HepG2 (cell line): Measurements from ENCODE around the gene TMEM255B. TPM values are rescaled to one million over a fixed set of nuclear protein-coding genes. Genes with fewer than 3 reads are reported as not detected.
A peak's percentile ranks its signal among the peaks of the same experiment; 100 is the strongest.

Source experiments
- ATF5 ChIP-seq: sonication (generic); formaldehyde crosslinking; IDR thresholded peaks from 2 replicates; pipeline ENCODE4 v1.4.0; 2020; ENCODE audit warnings: mild to moderate bottlenecking, low read depth, missing genetic modification reagents
- CBX2 ChIP-seq, 2 experiments: fragments of 200-600 bp in 1 of 2; sonication (generic); formaldehyde crosslinking in 1 of 2; IDR thresholded peaks; 2 replicates each; pipeline versions ENCODE4 v1.7.0 to v1.8.1; 2018 to 2022; ENCODE audit warnings: low read depth in 2 of 2, low read length in 1 of 2, mild to moderate bottlenecking in 1 of 2, missing genetic modification reagents in 1 of 2
- GLI4 ChIP-seq: sonication (generic); formaldehyde crosslinking; IDR thresholded peaks from 2 replicates; pipeline ENCODE4 v1.5.1; 2020; ENCODE audit warnings: missing genetic modification reagents, mild to moderate bottlenecking, moderate library complexity, borderline replicate concordance
- JUN ChIP-seq: sonication (generic); formaldehyde crosslinking; IDR thresholded peaks from 2 replicates; pipeline ENCODE4 v1.4.0; 2020; ENCODE audit warnings: mild to moderate bottlenecking, missing genetic modification reagents
- KDM5B ChIP-seq: sonication (generic); formaldehyde crosslinking; IDR thresholded peaks from 2 replicates; pipeline ENCODE4 v1.4.0; 2020; ENCODE audit warnings: missing genetic modification reagents, mild to moderate bottlenecking, borderline replicate concordance
- MYPOP ChIP-seq: sonication (generic); formaldehyde crosslinking; IDR thresholded peaks from 2 replicates; pipeline ENCODE4 v1.8.1; 2023; ENCODE audit warnings: mild to moderate bottlenecking, moderate library complexity, missing genetic modification reagents
- NKX3-1 ChIP-seq: sonication (generic); formaldehyde crosslinking; IDR thresholded peaks from 2 replicates; pipeline ENCODE4 v1.5.0; 2020; ENCODE audit warnings: missing genetic modification reagents
- PATZ1 ChIP-seq: sonication (generic); formaldehyde crosslinking; IDR thresholded peaks from 2 replicates; pipeline ENCODE4 v1.4.0; 2020; ENCODE audit warnings: missing genetic modification reagents
- PRDM10 ChIP-seq: sonication (generic); formaldehyde crosslinking; IDR thresholded peaks from 2 replicates; pipeline ENCODE4 v1.4.0; 2020; ENCODE audit warnings: low read depth, missing genetic modification reagents
- SRF ChIP-seq: IDR thresholded peaks from 2 replicates; pipeline ENCODE4 v1.6.1; 2011; ENCODE audit warnings: mild to moderate bottlenecking, low read depth, low read length, moderate library complexity
- ZBTB42 ChIP-seq: sonication (generic); formaldehyde crosslinking; IDR thresholded peaks from 2 replicates; pipeline ENCODE4 v1.5.0; 2020; ENCODE audit warnings: mild to moderate bottlenecking, missing genetic modification reagents
- ZNF138 ChIP-seq: sonication (generic); formaldehyde crosslinking; IDR thresholded peaks from 2 replicates; pipeline ENCODE4 v1.5.0; 2020; ENCODE audit warnings: mild to moderate bottlenecking, low read depth, missing genetic modification reagents
- ZNF333 ChIP-seq: sonication (generic); formaldehyde crosslinking; IDR thresholded peaks from 2 replicates; pipeline ENCODE4 v1.4.0; 2020; ENCODE audit warnings: mild to moderate bottlenecking, missing genetic modification reagents, borderline replicate concordance
- ZNF563 ChIP-seq: sonication (generic); formaldehyde crosslinking; IDR thresholded peaks from 2 replicates; pipeline ENCODE4 v1.8.0; 2022; ENCODE audit warnings: mild to moderate bottlenecking, moderate library complexity, missing genetic modification reagents
- ZNF564 ChIP-seq: sonication (generic); formaldehyde crosslinking; IDR thresholded peaks from 2 replicates; pipeline ENCODE4 v1.8.1; 2023; ENCODE audit warnings: mild to moderate bottlenecking, missing genetic modification reagents
- ZNF710 ChIP-seq: sonication (generic); formaldehyde crosslinking; IDR thresholded peaks from 2 replicates; pipeline ENCODE4 v1.5.0; 2020; ENCODE audit warnings: mild to moderate bottlenecking, missing genetic modification reagents, borderline replicate concordance
- ZNF749 ChIP-seq: sonication (generic); formaldehyde crosslinking; IDR thresholded peaks from 2 replicates; pipeline ENCODE4 v1.8.0; 2022; ENCODE audit warnings: mild to moderate bottlenecking, missing genetic modification reagents, moderate library complexity, borderline replicate concordance
- ZNF788 ChIP-seq: sonication (generic); formaldehyde crosslinking; IDR thresholded peaks from 2 replicates; pipeline ENCODE4 v1.5.0; 2020; ENCODE audit warnings: mild to moderate bottlenecking, missing genetic modification reagents, borderline replicate concordance
- polyA plus RNA-seq, 8 experiments: library from polyadenylated mRNA; depleted of rRNA in 3 of 8; stranded (reverse) in 7 of 8; unstranded in 1 of 8; fragments of >200 nt; fragmentation: Illumina TruSeq in 4 of 8; extraction: Trizol in 4 of 8; gene quantifications; 2 replicates each; pipeline versions ENCODE4 v1.2.1 to v1.2.3, GENCODE V29; 2011 to 2016; ENCODE audit warnings: low read depth in 4 of 8, missing spikeins in 1 of 8, mixed read lengths in 1 of 8; ENCODE audit not compliant: insufficient read depth in 1 of 8
- total RNA-seq, 5 experiments: library from RNA; depleted of rRNA; stranded (reverse); fragments of >200 nt; fragmentation: Illumina TruSeq; extraction: Trizol; gene quantifications; 2 replicates each; pipeline ENCODE4 v1.2.3, GENCODE V29; 2016; ENCODE audit warnings: low read depth in 1 of 5

TMEM255B gene
- total and polyA plus RNA-seq, 2 of the 13 experiments (the other 11 are each of a cell fraction or from before 2014, with no cell fraction given): not detected

- no peak for TF ChIP-seq PRDM10
- TF ChIP-seq ZNF788 (CRISPR knock-in tag): peak; percentile 84; the same call in 1 of the 2 replicates
- no peak for TF ChIP-seq ZBTB42
- no peak for TF ChIP-seq SRF
- TF ChIP-seq MYPOP (CRISPR knock-in tag): no peak
- TF ChIP-seq PATZ1 (CRISPR knock-in tag): peak; percentile 59
- no peak for TF ChIP-seq ZNF749 (CRISPR knock-in tag)
- TF ChIP-seq GLI4 (CRISPR knock-in tag): no peak
- no peak for TF ChIP-seq JUN (CRISPR knock-in tag)
- TF ChIP-seq ZNF563 (CRISPR knock-in tag): no peak
- TF ChIP-seq ZNF710 (CRISPR knock-in tag): no peak
- 0 out of 2 replicates have a peak, but pooled peaks have one; percentile 45 for TF ChIP-seq ZNF564 (CRISPR knock-in tag)
- no peak for TF ChIP-seq ZNF138 (CRISPR knock-in tag)
- no peak for TF ChIP-seq KDM5B (CRISPR knock-in tag)
- no peak for TF ChIP-seq ZNF333 (CRISPR knock-in tag)
- TF ChIP-seq CBX2 (IDR thresholded peaks at IDR 0.05; ENCODE audit: low read depth, low read length): no peak
- TF ChIP-seq CBX2 (CRISPR knock-in tag; IDR thresholded peaks at IDR 0.05; ENCODE audit: low read depth): no peak
- TF ChIP-seq NKX3-1 (CRISPR knock-in tag): no peak
- no peak for TF ChIP-seq ATF5 (CRISPR knock-in tag)
These were observed 17.0 kb upstream of the TMEM255B start (continued) for GRCh38 chr13:113742000-113742441.
